Astrocyte (in vitro differentiated cells and primary cell): ENCODE measurements around the gene RAB36.

Experiments used
- CTCF ChIP-seq: IDR thresholded peaks from 2 replicates; pipeline ENCODE4 v1.5.1; 2011; ENCODE audit warnings: low read depth, mild to moderate bottlenecking, inconsistent platforms, low read length, moderate library complexity; ENCODE audit not compliant: insufficient read depth
- EZH2 ChIP-seq: IDR thresholded peaks from 2 replicates; pipeline ENCODE4 v1.6.1; 2012; ENCODE audit warnings: mild to moderate bottlenecking, low read length, inconsistent platforms; ENCODE audit not compliant: insufficient read depth

DNA sequence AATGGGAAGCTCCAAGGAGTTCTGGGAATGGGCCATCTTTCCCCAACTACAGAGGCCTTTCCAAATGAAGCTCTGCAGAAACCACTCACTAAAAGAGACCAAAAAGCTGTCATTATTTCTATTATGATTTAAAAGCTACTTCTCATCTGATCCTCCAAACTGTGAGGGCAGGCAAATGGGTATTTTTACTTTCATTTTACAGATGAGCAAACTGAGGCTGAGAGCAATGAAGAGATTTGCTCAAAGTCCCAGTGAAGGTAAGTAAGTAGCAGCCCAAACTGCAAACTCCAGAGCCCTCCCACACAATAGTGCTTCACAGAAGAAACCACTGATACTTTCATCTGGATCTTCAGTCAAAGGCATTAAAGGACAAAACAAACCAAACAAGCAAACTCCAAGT lies 4.9 kb upstream of the RAB36 start:
- TF ChIP-seq CTCF, result no peak
- TF ChIP-seq EZH2, result no peak
